SK-N-MC (cell line): ENCODE results near the gene SCTR.

Source experiments
- DNase-seq: peaks from one replicate; pipeline ENCODE4 v3.0.0-alpha.2; 2011; ENCODE audit warnings: low read depth, low spot score
- H3K27ac ChIP-seq: fragments of 200-600 bp; sonication (generic); 2 replicates; pipeline ENCODE4 v1.5.1; 2016; ENCODE audit warnings: mixed run types
- H3K36me3 ChIP-seq: fragments of 200-600 bp; sonication (generic); 2 replicates; pipeline ENCODE4 v1.6.1; 2017; ENCODE audit warnings: antibody characterized with exemption, low read length, mixed read lengths; ENCODE audit not compliant: insufficient read depth
- H3K4me3 ChIP-seq: fragments of 200-600 bp; sonication (generic); 2 replicates; pipeline ENCODE4 v1.5.1; 2016
- H3K9ac ChIP-seq: fragments of 200-600 bp; sonication (generic); 2 replicates; pipeline ENCODE4 v1.8.0; 2017; ENCODE audit warnings: mixed run types, mixed read lengths; ENCODE audit not compliant: insufficient read length
- H3K9me3 ChIP-seq: fragments of 200-600 bp; sonication (generic); 2 replicates; pipeline ENCODE4 v1.6.1; 2017; ENCODE audit warnings: low read depth, mild to moderate bottlenecking, antibody characterized with exemption, low read length, moderate library complexity, mixed read lengths
- EZH2 ChIP-seq: fragments of 200-600 bp; sonication (generic); IDR thresholded peaks from one replicate; pipeline ENCODE4 v1.6.1; 2017; ENCODE audit warnings: antibody characterized with exemption
- FOXP2 ChIP-seq: optimal IDR thresholded peaks from 2 replicates; pipeline ENCODE3; 2011; ENCODE audit warnings: mild to moderate bottlenecking, moderate library complexity; ENCODE audit not compliant: insufficient read depth; ENCODE audit errors: extremely low read length, control extremely low read depth
- POLR2AphosphoS5 ChIP-seq: IDR thresholded peaks from 2 replicates; pipeline ENCODE4 v1.6.1; 2012; ENCODE audit warnings: mild to moderate bottlenecking, low read depth, low read length, borderline replicate concordance

The SCTR gene

GRCh38 chr2:119423811-119424210 lies 100.5 kb downstream of the SCTR start:
- TF ChIP-seq POLR2AphosphoS5 (no peak), EZH2 (no peak), FOXP2 (no peak)
- H3K36me3 ChIP-seq, result no peaks in the 10 kb centered on the region
- no peak overlapping the region for H3K9ac ChIP-seq
- H3K27ac ChIP-seq, result no peak overlapping the region
- H3K9me3 ChIP-seq, result no peaks in the 10 kb centered on the region
- DNase-seq, result no peak
- H3K4me3 ChIP-seq, result no peak overlapping the region

- H3K36me3 ChIP-seq, result no peaks in the 10 kb centered on the region
- TF ChIP-seq EZH2, result no peak
- no peak for TF ChIP-seq POLR2AphosphoS5
- no peak for TF ChIP-seq FOXP2
- H3K9ac ChIP-seq, result no peak overlapping the region
- no peak overlapping the region for H3K27ac ChIP-seq
- no peak for DNase-seq
- no peak overlapping the region for H3K4me3 ChIP-seq
- no peaks in the 10 kb centered on the region for H3K9me3 ChIP-seq
These were observed 101.2 kb downstream of the SCTR start for GRCh38 chr2:119423108-119423444.

- no peaks in the 10 kb centered on the region for H3K9me3 ChIP-seq
- no peak for DNase-seq
- no peak overlapping the region for H3K27ac ChIP-seq
- TF ChIP-seq FOXP2, result no peak
- no peak for TF ChIP-seq EZH2
- no peak for TF ChIP-seq POLR2AphosphoS5
- H3K9ac ChIP-seq, result no peak overlapping the region
- H3K36me3 ChIP-seq, result no peaks in the 10 kb centered on the region
- no peak overlapping the region for H3K4me3 ChIP-seq
These were observed 101.7 kb downstream of the SCTR start for GRCh38 chr2:119422360-119423107.

DNA sequence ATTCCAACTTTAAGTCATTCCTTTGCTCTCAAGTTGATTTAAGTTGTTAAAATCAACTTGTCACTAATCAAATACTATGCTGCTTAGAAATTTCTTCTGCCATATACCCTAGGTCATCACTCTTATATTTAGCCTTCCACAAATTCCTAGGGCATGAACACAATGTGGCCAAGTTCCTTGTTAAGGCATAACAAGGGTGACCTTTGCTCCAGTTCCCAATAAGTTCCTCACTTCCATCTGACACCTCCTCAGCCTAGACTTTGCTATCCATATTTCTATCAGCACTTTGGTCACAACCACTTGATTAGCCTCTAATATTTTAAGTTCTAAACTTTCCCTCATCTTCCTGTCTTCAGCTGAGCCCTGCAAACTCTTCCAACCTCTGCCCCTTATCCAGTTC lies 102.5 kb downstream of the SCTR start:
- DNase-seq, result no peak
- no peak for TF ChIP-seq EZH2
- no peak for TF ChIP-seq FOXP2
- no peak for TF ChIP-seq POLR2AphosphoS5
- Histone ChIP-seq H3K9ac (no peak overlapping the region), H3K36me3 (no peaks in the 10 kb centered on the region), H3K9me3 (no peaks in the 10 kb centered on the region), H3K27ac (no peak overlapping the region), H3K4me3 (no peak overlapping the region)

DNA sequence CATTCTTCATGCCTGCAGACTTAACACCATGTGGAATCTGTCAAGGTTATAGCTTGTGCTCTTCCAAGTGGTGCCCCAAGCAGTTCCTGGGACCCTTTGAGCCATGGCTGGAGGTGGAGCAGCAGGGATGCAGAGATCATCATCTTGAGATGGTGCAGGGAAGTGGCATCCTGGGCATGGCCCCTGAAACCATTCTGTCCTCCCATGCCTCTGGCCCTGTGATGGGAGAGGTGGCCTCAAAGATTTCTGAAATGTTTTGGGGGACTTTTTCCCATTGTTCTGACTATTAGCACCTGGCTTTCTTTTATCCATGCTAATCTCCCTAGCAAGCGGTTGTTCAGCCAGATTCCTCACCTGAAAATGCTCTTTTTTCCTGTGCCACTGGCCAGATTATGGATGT lies 103.0 kb downstream of the SCTR start:
- no peak for DNase-seq
- TF ChIP-seq FOXP2, result no peak
- no peak for TF ChIP-seq EZH2
- no peak for TF ChIP-seq POLR2AphosphoS5
- Histone ChIP-seq H3K9me3 (no peaks in the 10 kb centered on the region), H3K36me3 (no peaks in the 10 kb centered on the region), H3K27ac (no peak overlapping the region), H3K9ac (no peak overlapping the region), H3K4me3 (no peak overlapping the region)

DNA sequence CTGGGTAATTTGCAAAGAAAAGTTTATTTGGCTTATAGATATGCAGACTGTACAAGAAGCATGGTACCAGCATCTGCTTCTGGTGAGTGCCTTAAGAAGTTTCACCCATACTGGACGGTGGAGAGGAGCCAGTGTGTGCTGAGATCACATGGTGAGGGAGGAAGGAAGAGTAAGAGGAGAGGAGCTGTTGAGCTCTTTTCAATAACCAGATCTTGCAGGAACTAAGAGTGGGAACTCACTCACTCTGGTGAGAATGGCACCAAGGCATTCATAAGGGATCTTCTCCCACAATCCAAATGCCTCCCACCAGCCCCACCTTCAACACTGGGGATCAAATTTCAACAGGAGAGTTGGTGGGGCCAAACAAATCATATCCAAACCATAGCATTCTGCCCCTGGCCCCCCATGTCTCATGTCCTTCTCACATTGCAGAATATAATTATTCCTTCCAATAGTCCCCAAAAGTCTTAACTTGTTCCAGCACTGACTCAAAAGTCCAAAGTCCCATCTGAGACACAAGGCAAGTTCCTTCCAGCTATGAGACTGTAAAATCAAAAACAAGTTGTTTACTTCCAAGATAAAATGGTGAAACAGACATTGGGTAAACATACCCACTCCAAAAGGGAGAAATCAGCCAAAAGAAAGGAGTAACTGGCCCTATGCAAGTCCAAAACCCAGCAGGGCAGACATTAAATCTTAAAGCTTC lies 104.3 kb downstream of the SCTR start:
- TF ChIP-seq FOXP2, result no peak
- TF ChIP-seq EZH2, result no peak
- no peak for TF ChIP-seq POLR2AphosphoS5
- Histone ChIP-seq H3K36me3 (no peaks in the 10 kb centered on the region), H3K4me3 (no peak overlapping the region), H3K9ac (no peak overlapping the region), H3K27ac (no peak overlapping the region), H3K9me3 (no peaks in the 10 kb centered on the region)
- DNase-seq, result no peak

DNA sequence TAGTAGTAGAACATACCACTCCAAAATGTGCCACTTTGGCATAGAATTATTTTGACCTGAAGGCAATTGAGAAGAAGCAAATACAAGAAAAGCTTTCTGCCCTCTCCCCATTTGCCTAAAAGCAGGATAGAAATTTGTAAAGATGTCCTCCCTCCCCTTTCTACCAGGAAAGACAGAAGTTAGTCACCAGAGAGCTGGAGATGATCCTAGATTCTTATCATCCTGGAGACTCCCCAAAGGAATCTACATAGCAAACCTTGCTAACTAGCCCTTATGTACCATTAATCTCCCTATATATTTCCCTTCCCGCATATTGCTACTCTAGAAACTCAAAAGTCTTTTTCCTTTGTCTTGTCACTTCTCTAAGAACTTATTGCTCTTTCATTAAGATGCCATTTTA lies 105.2 kb downstream of the SCTR start:
- Histone ChIP-seq H3K4me3 (no peak overlapping the region), H3K36me3 (no peaks in the 10 kb centered on the region), H3K9ac (no peak overlapping the region), H3K9me3 (no peaks in the 10 kb centered on the region), H3K27ac (no peak overlapping the region)
- TF ChIP-seq EZH2 (no peak), POLR2AphosphoS5 (no peak), FOXP2 (no peak)
- DNase-seq, result no peak

GRCh38 chr2:119417908-119418307 lies 106.4 kb downstream of the SCTR start:
- Histone ChIP-seq H3K27ac (no peak overlapping the region), H3K36me3 (no peaks in the 10 kb centered on the region), H3K9ac (no peak overlapping the region), H3K4me3 (no peak overlapping the region), H3K9me3 (no peaks in the 10 kb centered on the region)
- DNase-seq, result no peak
- TF ChIP-seq FOXP2, result no peak
- TF ChIP-seq EZH2, result no peak
- TF ChIP-seq POLR2AphosphoS5, result no peak
